CD4-positive, alpha-beta T cell (primary cell): ENCODE results near the gene RPGRIP1. TPM values are rescaled to one million over a fixed set of nuclear protein-coding genes. Genes with fewer than 3 reads are reported as not detected.

ENCODE experiments used
- ATAC-seq: fragments of 200-7000 bp; cut with Tn5 transposase; one replicate; pipeline ENCODE4 v1.10.0; 2022; ENCODE audit warnings: mild to moderate bottlenecking; ENCODE audit not compliant: poor library complexity
- CTCF ChIA-PET: fragments of 350-600 bp; sonication (Branson Sonifier 250); formaldehyde crosslinking; loops from one replicate; lab custom pipeline; 2021; ENCODE audit warnings: antibody characterized with exemption, inconsistent platforms; lab: Charles Lee
- POLR2A ChIA-PET: fragments of 350-600 bp; sonication (Branson Sonifier 250); formaldehyde crosslinking; loops from one replicate; lab custom pipeline; 2021; ENCODE audit warnings: antibody characterized with exemption, inconsistent platforms; lab: Charles Lee
- DNase-seq, 14 experiments: peaks; one replicate each; pipeline ENCODE4 v3.0.0-alpha.2; 2013 to 2020; ENCODE audit warnings: mixed read lengths in 2 of 14
- H3K27ac ChIP-seq, 2 donors: one replicate each; pipeline versions ENCODE4 v1.5.1 to v1.7.0; 2013; ENCODE audit warnings: low read length in 2 of 2, low read depth in 1 of 2, mild to moderate bottlenecking in 1 of 2
- H3K27me3 ChIP-seq, 2 experiments: 1 replicate in 1 of 2; 2 replicates in 1 of 2; pipeline versions ENCODE4 v1.6.1 to v1.7.0; 2013; ENCODE audit warnings: low read length in 2 of 2, control low read depth in 1 of 2, mild to moderate bottlenecking in 1 of 2, moderate library complexity in 1 of 2; ENCODE audit not compliant: insufficient read depth in 2 of 2, control insufficient read depth in 1 of 2
- H3K36me3 ChIP-seq: one replicate; pipeline ENCODE4 v1.6.1; 2013; ENCODE audit warnings: low read length, control low read depth; ENCODE audit not compliant: insufficient read depth
- H3K4me1 ChIP-seq: one replicate; pipeline ENCODE4 v1.6.1; 2013; ENCODE audit warnings: low read length, control low read depth; ENCODE audit not compliant: insufficient read depth
- H3K4me3 ChIP-seq: one replicate; pipeline ENCODE4 v1.5.1; 2013; ENCODE audit warnings: mild to moderate bottlenecking, low read length, moderate library complexity
- H3K9me3 ChIP-seq, 2 experiments: 1 replicate in 1 of 2; 2 replicates in 1 of 2; pipeline versions ENCODE4 v1.6.1 to v1.7.0; 2013; ENCODE audit warnings: low read length in 2 of 2, mild to moderate bottlenecking in 2 of 2, control low read depth in 1 of 2, moderate library complexity in 1 of 2; ENCODE audit not compliant: control insufficient read depth in 1 of 2, insufficient read depth in 1 of 2
- H3K27ac Mint-ChIP-seq: one replicate; pipeline ENCODE4 v1.8.0; 2020; ENCODE audit warnings: mixed read lengths
- H3K27me3 Mint-ChIP-seq: one replicate; pipeline ENCODE4 v1.8.0; 2021; ENCODE audit warnings: mixed read lengths
- H3K36me3 Mint-ChIP-seq: one replicate; pipeline ENCODE4 v1.8.0; 2021; ENCODE audit warnings: low read depth, mixed read lengths
- H3K4me1 Mint-ChIP-seq: one replicate; pipeline ENCODE4 v1.8.0; 2021; ENCODE audit warnings: low read depth, mixed read lengths
- H3K4me3 Mint-ChIP-seq: one replicate; pipeline ENCODE4 v1.8.0; 2020; ENCODE audit warnings: mild to moderate bottlenecking, mixed read lengths
- H3K9me3 Mint-ChIP-seq: one replicate; pipeline ENCODE4 v1.8.0; 2020; ENCODE audit warnings: mixed read lengths
- CTCF ChIP-seq: fragments of 200-600 bp; IDR thresholded peaks from one replicate; pipeline ENCODE4 v1.8.0; 2022; ENCODE audit warnings: antibody characterized with exemption, mild to moderate bottlenecking
- intact Hi-C, 2 experiments: fragments of 100-400 bp; cut with DNase I in 1 of 2; cut with micrococcal nuclease in 1 of 2; formaldehyde crosslinking; loops; one replicate each; pipeline versions ENCODE4 v1.15.1 to v1.9.0; 2023 to 2025; cut with DNase I, micrococcal nuclease
- total RNA-seq, 174 experiments: library from RNA in 2 of 174; stranded (reverse) in 2 of 174; gene quantifications; one replicate each; pipeline ENCODE4 v1.2.3 and lab custom pipeline; 2021 to 2026

The RPGRIP1 gene
- total RNA-seq, 2 experiments from 2014 or later = not detected

- Histone ChIP-seq H3K27me3 (no peaks in the 10 kb centered on the region), H3K27ac (peak overlapping the region; percentile 33 to 57), H3K4me3 (peak overlapping the region; percentile 16), H3K36me3 (peaks cover 83% of the 10 kb centered on the region), H3K4me1 (peaks cover 50% of the 10 kb centered on the region), H3K9me3 (no peaks in the 10 kb centered on the region)
- ChIA-PET CTCF (interaction anchor here (1.3 to 1.7 kb wide), 2 partner anchors 10 to 16 kb away, joined by 3 to 4 read pairs; no protein-coding TSS in a partner anchor), POLR2A (interaction anchor here (1.7 kb wide), 1 partner anchor 12 kb away, joined by 4 read pairs; no protein-coding TSS in a partner anchor)
- DNase-seq = no peak
- Mint-ChIP-seq H3K9me3 (no peaks in the 10 kb centered on the region), H3K4me3 (peak overlapping the region; percentile 94), H3K27me3 (no peaks in the 10 kb centered on the region), H3K4me1 (peaks cover 82% of the 10 kb centered on the region), H3K36me3 (peaks cover 93% of the 10 kb centered on the region), H3K27ac (peak overlapping the region; percentile 95)
- TF ChIP-seq CTCF = no peak
- no peak for ATAC-seq
- intact Hi-C loops = loop anchor here (2.0 to 10.0 kb wide), 2 partner anchors 19 to 49 kb away; no protein-coding TSS in a partner anchor
Measured at GRCh38 chr14:21263284-21264024, 16.4 kb upstream of the RPGRIP1 start.

GRCh38 chr14:21264025-21264801 lies 15.7 kb upstream of the RPGRIP1 start:
- intact Hi-C loops = loop anchor here (2.0 to 10.0 kb wide), 2 partner anchors 19 to 49 kb away; no protein-coding TSS in a partner anchor
- CTCF ChIA-PET = interaction anchor here (1.7 to 3.6 kb wide), 4 partner anchors 9 to 32 kb away, joined by 4 to 21 read pairs (median 13); no protein-coding TSS in a partner anchor

More at GRCh38 chr14:21264025-21264801, 15.7 kb upstream of the RPGRIP1 start:
- peak in 3 of 14 experiments; percentile 62 to 78 (median 69) for DNase-seq
- Mint-ChIP-seq H3K9me3 (no peaks in the 10 kb centered on the region), H3K4me1 (peaks cover 77% of the 10 kb centered on the region), H3K4me3 (peak overlapping the region; percentile 94), H3K27me3 (no peaks in the 10 kb centered on the region), H3K36me3 (peaks cover 92% of the 10 kb centered on the region), H3K27ac (peak overlapping the region; percentile 95)
- Histone ChIP-seq H3K9me3 (no peaks in the 10 kb centered on the region), H3K27me3 (no peaks in the 10 kb centered on the region), H3K4me1 (peaks cover 46% of the 10 kb centered on the region), H3K4me3 (peak overlapping the region; percentile 16), H3K27ac (peak overlapping the region; percentile 33 to 57), H3K36me3 (peaks cover 76% of the 10 kb centered on the region)
- POLR2A ChIA-PET = interaction anchor here (0.9 to 4.7 kb wide), 9 partner anchors 9 to 119 kb away, joined by 3 to 50 read pairs (median 4); no protein-coding TSS in a partner anchor
- ATAC-seq = peak; percentile 69
- no peak for TF ChIP-seq CTCF
